Activated naive CD4-positive, alpha-beta T cell treated with anti-CD3 and anti-CD28 coated beads for 36 hours (primary cell): Measurements from ENCODE around the gene FLII. TPM values are rescaled to one million over a fixed set of nuclear protein-coding genes. Genes with fewer than 3 reads are reported as not detected.
A peak's percentile ranks its signal among the peaks of the same experiment; 100 is the strongest.

Experiments
- CTCF ChIA-PET: fragments of 350-600 bp; sonication (Branson Sonifier 250); formaldehyde crosslinking; loops from one replicate; lab custom pipeline; 2021; ENCODE audit warnings: antibody characterized with exemption; lab: Charles Lee
- DNase-seq: peaks from one replicate; pipeline ENCODE4 v3.0.0-alpha.2; 2020
- H3K27ac Mint-ChIP-seq: one replicate; pipeline ENCODE4 v1.8.0; 2021; ENCODE audit warnings: mild to moderate bottlenecking, mixed read lengths
- H3K27me3 Mint-ChIP-seq: one replicate; pipeline ENCODE4 v1.8.0; 2021; ENCODE audit warnings: low read depth, mixed read lengths
- H3K36me3 Mint-ChIP-seq: one replicate; pipeline ENCODE4 v1.8.0; 2021; ENCODE audit warnings: low read depth, mixed read lengths
- H3K4me1 Mint-ChIP-seq: one replicate; pipeline ENCODE4 v1.8.0; 2021; ENCODE audit warnings: low read depth, mixed read lengths
- H3K4me3 Mint-ChIP-seq: one replicate; pipeline ENCODE4 v1.8.0; 2021; ENCODE audit warnings: mild to moderate bottlenecking, moderate library complexity, mixed read lengths
- H3K9me3 Mint-ChIP-seq: one replicate; pipeline ENCODE4 v1.8.0; 2021; ENCODE audit warnings: mixed read lengths
- intact Hi-C: fragments of 100-400 bp; cut with micrococcal nuclease; formaldehyde crosslinking; loops from one replicate; pipeline ENCODE4 v1.15.1; 2023
- total RNA-seq, 2 experiments: library from RNA; stranded (reverse); gene quantifications; one replicate each; pipeline ENCODE4 v1.2.3, GENCODE V29; 2021

Gene FLII
- total RNA-seq, 2 experiments from 2014 or later = 326 to 328 TPM

DNA sequence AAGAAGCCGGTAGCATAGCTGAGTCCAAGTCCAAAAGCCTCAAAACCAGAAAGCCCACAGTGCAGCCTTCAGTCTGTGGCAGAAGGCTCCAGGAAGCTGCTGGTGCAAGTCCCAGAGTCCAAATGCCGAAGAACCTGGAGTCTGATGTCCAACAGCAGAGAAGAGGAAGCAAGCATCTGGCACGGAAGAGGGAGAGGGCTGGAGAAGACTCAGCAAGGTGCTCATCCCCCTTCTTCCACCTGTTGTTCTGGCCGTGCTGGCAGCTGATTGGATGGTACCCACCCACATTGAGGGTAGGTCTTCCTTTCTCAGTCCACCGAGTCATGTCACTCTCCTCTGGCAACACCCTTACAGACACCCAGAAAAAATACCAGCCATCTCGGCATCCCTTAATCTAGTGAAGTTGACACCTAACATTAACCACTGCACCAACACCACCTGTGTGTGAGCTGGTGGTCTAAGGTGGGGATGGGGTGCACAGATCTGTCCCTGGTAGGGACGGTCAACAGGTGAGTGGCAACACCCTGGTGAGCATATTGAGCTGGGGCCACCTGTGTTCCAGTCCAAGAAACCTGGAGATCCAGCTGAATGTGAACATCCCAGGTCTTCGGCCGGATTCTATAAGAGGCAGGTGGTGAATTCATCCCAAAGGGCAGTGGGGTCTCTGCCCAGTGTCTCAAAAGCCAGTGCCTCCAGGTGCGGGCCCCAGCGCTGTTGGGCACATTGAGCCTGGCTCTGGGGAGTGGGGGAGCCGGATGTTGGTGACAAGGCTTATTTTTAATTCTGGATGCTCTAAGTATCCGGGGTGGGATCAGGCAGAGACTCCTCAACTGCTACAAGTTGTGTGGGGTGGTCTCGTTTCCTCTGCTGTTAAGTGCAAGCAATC is 11.8 kb upstream of the FLII start:
- DNase-seq = no peak
- Mint-ChIP-seq H3K4me3 (no peak overlapping the region), H3K27me3 (no peaks in the 10 kb centered on the region), H3K4me1 (peaks cover 4% of the 10 kb centered on the region), H3K9me3 (no peaks in the 10 kb centered on the region), H3K36me3 (peaks cover 2% of the 10 kb centered on the region), H3K27ac (no peak overlapping the region)
- CTCF ChIA-PET = no interaction called here
- intact Hi-C loops = no loop called here

DNA sequence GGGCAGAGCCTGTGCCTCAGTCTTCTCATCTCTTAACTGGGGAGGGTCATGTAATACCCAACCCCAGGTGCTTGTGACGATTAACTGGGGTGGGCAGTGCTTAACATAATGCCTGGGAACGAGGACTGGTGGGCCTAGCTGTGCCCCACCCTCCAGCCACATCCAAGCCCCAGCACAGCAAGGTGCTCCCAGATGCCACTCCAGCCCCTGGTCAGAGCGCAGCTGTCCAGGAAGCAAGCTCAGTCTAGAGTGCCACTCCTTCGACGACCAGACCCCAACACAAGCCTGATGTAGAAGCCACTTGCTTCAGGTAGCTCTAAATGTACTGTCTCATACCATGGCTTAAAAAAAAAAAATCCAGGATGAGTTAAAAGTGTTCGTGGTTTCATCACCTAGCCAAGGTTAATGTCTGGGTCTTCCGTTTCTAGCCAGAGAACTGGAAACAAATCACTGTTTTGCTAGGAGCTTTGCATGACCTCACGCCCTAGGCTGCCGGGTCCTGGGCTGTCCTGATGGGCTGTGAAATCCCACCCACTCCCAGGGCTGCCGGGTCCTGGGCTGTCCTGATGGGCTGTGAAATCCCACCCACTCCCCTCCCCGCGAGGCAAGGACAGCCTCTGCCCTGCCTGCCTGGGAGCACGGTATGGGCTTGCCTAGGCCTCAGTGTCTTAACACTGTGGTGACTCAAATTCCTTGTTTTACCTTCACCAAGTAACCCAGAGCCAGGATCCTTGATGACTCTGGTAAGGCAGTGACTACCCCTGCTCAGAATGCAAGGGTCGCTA is 9.6 kb upstream of the FLII start:
- Mint-ChIP-seq H3K27ac (no peak overlapping the region), H3K9me3 (no peaks in the 10 kb centered on the region), H3K4me3 (no peak overlapping the region), H3K27me3 (no peaks in the 10 kb centered on the region), H3K36me3 (peaks cover 2% of the 10 kb centered on the region), H3K4me1 (peaks cover 4% of the 10 kb centered on the region)
- no peak for DNase-seq
- CTCF ChIA-PET = no interaction called here
- intact Hi-C loops = loop anchor here (10.0 kb wide), 1 partner anchor 313 kb away; no protein-coding TSS in a partner anchor

DNA sequence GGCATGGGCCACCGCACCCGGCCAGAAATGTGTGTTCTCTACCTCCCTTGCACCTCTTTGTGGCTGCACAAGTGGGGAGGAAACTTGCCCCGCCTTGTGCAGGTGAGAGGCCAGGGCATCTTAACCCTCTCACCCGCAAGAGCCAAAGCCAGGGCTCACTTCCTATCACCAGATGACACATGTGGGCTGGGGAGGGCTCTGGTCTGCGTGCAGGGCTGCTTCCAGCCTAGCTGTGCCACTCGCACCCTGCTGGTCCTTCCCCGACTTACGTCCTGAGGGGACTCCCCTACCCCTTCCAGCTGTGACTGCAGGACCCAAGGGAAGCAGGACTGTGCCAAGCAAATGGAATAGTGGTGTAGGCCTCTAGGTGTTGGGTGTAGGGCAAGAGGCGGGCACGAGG is 8.8 kb upstream of the FLII start:
- no peak overlapping the region for H3K27ac Mint-ChIP-seq
- peaks cover 4% of the 10 kb centered on the region for H3K4me1 Mint-ChIP-seq
- DNase-seq = no peak
- CTCF ChIA-PET = no interaction called here
- H3K4me3 Mint-ChIP-seq = no peak overlapping the region
- H3K27me3 Mint-ChIP-seq = no peaks in the 10 kb centered on the region
- no peaks in the 10 kb centered on the region for H3K9me3 Mint-ChIP-seq
- no peaks in the 10 kb centered on the region for H3K36me3 Mint-ChIP-seq
- intact Hi-C loops = loop anchor here (10.0 kb wide), 1 partner anchor 313 kb away; no protein-coding TSS in a partner anchor

DNA sequence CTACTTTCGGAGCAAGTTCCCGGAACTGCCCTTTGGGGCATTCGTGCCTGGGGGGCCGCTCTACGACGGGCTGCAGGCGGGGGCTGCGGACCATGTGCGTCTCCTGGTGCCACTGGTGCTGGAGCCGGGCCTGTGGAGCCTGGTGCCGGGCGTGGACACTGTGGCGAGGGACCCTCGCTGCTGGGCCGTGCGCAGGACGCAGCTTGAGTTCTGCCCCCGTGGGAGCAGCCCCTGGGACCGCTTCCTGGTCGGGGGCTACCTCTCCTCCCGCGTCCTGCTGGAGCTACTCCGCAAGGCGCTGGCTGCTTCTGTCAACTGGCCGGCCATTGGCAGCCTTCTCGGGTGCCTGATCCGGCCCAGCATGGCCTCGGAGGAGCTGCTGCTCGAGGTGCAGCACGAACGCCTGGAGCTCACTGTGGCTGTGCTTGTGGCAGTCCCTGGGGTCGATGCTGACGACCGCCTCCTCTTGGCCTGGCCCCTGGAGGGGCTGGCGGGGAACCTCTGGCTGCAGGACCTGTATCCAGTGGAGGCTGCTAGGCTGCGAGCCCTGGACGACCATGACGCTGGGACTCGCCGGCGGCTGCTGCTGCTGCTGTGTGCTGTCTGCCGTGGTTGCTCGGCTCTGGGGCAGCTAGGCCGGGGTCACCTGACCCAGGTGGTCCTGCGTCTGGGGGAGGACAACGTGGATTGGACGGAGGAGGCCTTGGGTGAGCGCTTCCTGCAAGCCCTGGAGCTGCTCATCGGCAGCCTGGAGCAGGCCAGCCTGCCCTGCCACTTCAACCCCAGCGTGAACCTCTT is 5.5 kb upstream of the FLII start:
- Mint-ChIP-seq H3K27me3 (no peaks in the 10 kb centered on the region), H3K9me3 (no peaks in the 10 kb centered on the region)

DNA sequence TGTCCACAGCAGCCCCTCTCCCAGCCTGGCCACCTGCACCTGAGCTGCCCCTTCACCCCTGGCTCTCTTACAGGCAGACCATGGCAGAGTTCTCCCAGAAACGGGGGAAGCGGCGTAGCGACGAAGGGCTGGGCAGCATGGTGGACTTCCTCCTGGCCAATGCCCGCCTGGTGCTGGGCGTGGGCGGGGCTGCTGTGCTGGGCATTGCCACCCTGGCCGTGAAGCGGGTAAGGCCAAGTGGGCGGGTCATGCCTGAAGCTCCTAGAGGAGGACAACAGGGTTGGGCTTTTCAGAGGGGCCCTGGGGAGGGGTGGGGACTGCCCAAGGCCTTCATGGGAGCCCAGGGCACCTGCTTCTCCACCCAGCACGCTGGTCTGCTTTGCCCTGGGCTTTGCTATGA is 4.1 kb upstream of the FLII start:
- peaks cover 24% of the 10 kb centered on the region for H3K4me1 Mint-ChIP-seq
- H3K9me3 Mint-ChIP-seq = no peaks in the 10 kb centered on the region
- no peak overlapping the region for H3K27ac Mint-ChIP-seq
- no peaks in the 10 kb centered on the region for H3K36me3 Mint-ChIP-seq
- intact Hi-C loops = loop anchor here (10.0 kb wide), 1 partner anchor 308 kb away; no protein-coding TSS in a partner anchor
- no peak for DNase-seq
- CTCF ChIA-PET = interaction anchor here (1.1 kb wide), 1 partner anchor 45 kb away, joined by 3 read pairs; no protein-coding TSS in a partner anchor
- H3K27me3 Mint-ChIP-seq = no peaks in the 10 kb centered on the region
- no peak overlapping the region for H3K4me3 Mint-ChIP-seq

More for the DNA sequence above, 5.5 kb upstream of the FLII start:
- no peak for DNase-seq
- CTCF ChIA-PET = interaction anchor here (1.0 to 1.1 kb wide), 2 partner anchors 16 to 46 kb away, joined by 3 read pairs; no protein-coding TSS in a partner anchor
- Mint-ChIP-seq H3K4me1 (peaks cover 19% of the 10 kb centered on the region), H3K4me3 (no peak overlapping the region), H3K36me3 (no peaks in the 10 kb centered on the region), H3K27ac (no peak overlapping the region)
- intact Hi-C loops = loop anchor here (10.0 kb wide), 1 partner anchor 309 kb away; no protein-coding TSS in a partner anchor

DNA sequence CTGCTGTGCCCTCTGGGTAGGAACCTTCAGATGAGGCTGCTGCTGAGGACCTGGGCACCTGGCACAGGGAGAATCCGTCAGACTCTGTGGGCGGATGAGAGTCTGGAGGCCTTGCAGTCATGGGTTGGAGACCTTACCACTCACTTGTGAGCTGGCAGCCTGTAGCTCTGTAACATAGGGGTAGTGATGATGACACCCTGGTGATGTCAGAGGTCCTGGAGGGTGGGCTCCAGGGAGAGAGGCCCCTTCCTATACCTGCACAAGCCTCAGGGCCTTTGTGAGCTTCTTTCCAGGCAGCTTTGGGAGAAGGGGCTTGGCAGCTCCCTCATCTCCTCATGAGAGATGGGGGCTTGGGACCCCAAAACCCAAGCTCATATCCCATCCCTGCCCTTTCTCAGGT is 3.6 kb upstream of the FLII start:
- Mint-ChIP-seq H3K36me3 (peaks cover 1% of the 10 kb centered on the region), H3K4me1 (peaks cover 28% of the 10 kb centered on the region), H3K27me3 (no peaks in the 10 kb centered on the region), H3K4me3 (no peak overlapping the region), H3K9me3 (no peaks in the 10 kb centered on the region), H3K27ac (no peak overlapping the region)
- DNase-seq = no peak
- intact Hi-C loops = loop anchor here (10.0 kb wide), 1 partner anchor 307 kb away; no protein-coding TSS in a partner anchor
- CTCF ChIA-PET = no interaction called here

DNA sequence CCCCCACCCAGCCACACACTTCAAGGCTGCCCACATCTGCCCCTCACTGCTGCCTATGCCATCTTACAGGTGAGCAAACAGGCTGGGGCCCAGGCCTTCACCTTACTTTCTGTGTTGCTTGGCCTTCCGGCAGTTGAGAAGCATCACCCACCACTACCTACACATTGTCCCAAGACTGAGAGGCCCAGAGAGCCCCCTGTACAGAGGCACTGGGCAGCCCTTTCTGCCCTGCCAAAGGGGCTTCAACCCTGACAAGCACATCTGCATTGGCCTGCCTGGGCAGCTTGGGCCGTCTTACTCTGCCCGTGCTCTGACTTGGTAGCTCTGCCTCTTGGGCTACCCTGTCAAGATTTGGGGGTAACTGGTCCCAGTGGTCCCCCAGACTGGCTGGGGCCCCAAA is 3.1 kb upstream of the FLII start:
- no peak for DNase-seq
- H3K27ac Mint-ChIP-seq = no peak overlapping the region
- H3K9me3 Mint-ChIP-seq = no peaks in the 10 kb centered on the region
- peak overlapping the region; percentile 78 for H3K4me3 Mint-ChIP-seq
- no peaks in the 10 kb centered on the region for H3K27me3 Mint-ChIP-seq
- peaks cover 30% of the 10 kb centered on the region for H3K4me1 Mint-ChIP-seq
- intact Hi-C loops = loop anchor here (2.0 to 10.0 kb wide), 3 partner anchors 101 to 307 kb away; partner anchors contain the start of genes DRC3, SHMT1 and TOM1L2
- CTCF ChIA-PET = interaction anchor here (0.8 kb wide), 1 partner anchor 364 kb away, joined by 5 read pairs; no protein-coding TSS in a partner anchor
- peaks cover 2% of the 10 kb centered on the region for H3K36me3 Mint-ChIP-seq

DNA sequence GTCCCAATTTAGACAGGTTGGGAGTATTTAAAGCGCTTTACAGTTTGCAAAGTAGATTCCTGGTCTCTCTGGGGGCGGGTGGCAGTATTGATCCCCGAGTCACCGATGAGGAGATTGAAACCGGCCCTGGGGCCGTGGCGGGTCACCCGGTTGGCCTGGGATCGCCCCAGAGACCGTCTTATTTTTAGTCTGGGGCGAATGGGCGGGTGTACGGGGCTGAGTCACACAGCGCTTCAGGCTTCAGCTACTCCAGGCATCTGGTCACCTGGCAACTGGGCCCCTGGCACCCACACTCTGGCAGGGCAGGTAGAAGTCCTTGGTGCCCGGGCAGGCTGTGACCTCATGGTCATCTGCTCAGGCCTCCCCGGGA is 2.6 kb upstream of the FLII start:
- CTCF ChIA-PET = interaction anchor here (0.6 to 0.8 kb wide), 2 partner anchors 53 to 365 kb away, joined by 3 to 5 read pairs; partner anchors contain the start of gene TOP3A
- DNase-seq = peak; percentile 59
- intact Hi-C loops = loop anchor here (2.0 to 10.0 kb wide), 3 partner anchors 102 to 306 kb away; partner anchors contain the start of genes DRC3, SHMT1 and TOM1L2
- Mint-ChIP-seq H3K27ac (peak overlapping the region; percentile 73), H3K4me3 (peak overlapping the region; percentile 78), H3K4me1 (peaks cover 28% of the 10 kb centered on the region), H3K27me3 (no peaks in the 10 kb centered on the region), H3K36me3 (peaks cover 2% of the 10 kb centered on the region), H3K9me3 (no peaks in the 10 kb centered on the region)

DNA sequence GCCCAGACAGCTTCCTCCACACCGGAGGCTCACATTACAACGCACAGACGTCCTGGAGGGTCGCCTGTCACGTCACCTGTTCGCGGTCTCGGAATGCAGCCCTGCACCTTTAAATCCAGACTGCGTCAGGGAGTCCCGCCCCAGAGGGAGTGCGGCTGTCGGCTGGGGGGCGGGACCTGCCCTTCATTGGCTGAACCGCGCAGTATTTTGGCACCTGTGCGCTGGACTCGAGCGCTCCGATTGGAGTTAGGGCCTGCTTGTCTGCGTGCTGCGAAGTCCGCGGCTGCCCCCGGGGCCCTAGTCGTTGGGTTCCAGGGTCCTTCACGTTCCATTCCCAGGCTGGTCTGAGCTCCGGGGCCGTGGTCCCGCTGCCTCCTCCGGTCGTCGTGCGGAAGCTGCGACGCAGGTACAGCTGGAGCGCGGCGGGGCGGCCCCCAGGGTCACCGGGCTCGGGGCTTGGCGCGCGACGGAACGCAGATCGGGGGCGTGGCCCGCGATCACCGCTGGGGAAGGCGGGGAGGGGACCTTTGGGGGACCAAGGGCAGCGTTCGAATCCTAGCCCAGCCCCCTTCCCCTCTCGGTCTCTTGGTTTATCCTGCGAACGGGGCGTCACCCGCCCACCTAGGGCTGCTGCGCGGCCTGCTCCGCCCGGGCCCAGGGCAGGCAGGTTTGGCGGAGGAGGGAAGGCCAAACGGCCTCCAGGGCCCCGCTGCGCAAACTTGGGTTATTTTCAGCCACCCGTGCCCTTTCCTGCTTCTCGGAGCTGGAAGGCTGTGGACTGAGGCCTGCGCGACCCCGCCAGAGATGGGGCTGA is 2.0 kb upstream of the FLII start, which contains the start of gene MIEF2:
Gene MIEF2 (plus strand): TSS at position 331 of the 814 bp plus-strand sequence. CDS start 2,059 bp downstream, outside the sequence.
- CTCF ChIA-PET = interaction anchor here (0.6 to 1.1 kb wide), 3 partner anchors 42 to 365 kb away, joined by 3 to 5 read pairs (median 5); partner anchors contain the start of gene TOP3A
- Mint-ChIP-seq H3K27ac (peak within 1 kb of the TSS; percentile 73), H3K9me3 (no peaks in the 10 kb centered on the region), H3K4me1 (peaks cover 30% of the 10 kb centered on the region), H3K36me3 (peaks cover 2% of the 10 kb centered on the region), H3K4me3 (peak within 1 kb of the TSS; percentile 78), H3K27me3 (no peaks in the 10 kb centered on the region)
- intact Hi-C loops = loop anchor here (1.0 to 10.0 kb wide), 5 partner anchors 55 to 306 kb away; partner anchors contain the start of genes ALKBH5, DRC3, SHMT1 and SMCR8
- DNase-seq = peak; percentile 95

DNA sequence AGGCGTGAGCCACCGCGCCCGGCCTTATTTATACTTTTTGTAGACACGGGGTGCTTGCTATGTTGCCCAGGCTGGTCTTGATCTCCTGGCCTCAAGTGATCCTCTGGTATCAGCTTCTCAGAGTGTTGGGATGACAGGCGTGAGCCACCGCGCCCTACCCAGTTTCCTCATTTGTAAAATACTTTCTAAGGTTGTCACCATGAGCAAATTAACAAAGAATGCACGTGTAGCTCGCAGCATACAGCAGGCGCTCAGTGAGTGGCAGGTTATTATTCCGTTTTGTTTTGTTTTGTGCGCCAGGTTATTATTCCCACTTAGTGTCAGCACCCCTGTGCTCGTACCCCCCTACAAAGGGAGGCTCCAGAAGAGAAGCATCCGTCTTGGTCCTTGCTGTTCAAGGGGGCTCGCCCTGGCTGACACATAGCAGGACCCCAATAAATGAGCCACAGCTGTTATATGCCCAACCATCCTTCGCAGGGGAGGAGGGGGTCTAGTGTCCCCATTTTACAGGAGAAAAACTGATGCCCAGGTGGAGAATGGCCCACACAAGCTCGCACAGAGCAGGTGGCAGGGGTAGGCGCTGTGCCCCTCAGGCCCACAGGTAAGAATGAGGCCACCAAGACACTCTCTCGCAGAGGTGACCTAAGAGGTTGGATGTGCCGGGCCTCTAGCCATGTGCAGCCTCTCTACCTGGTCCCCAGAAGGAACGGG is 1.2 kb upstream of the FLII start:
- Mint-ChIP-seq H3K36me3 (peaks cover 2% of the 10 kb centered on the region), H3K4me3 (peak overlapping the region; percentile 78), H3K4me1 (peaks cover 30% of the 10 kb centered on the region), H3K9me3 (no peaks in the 10 kb centered on the region), H3K27me3 (no peaks in the 10 kb centered on the region), H3K27ac (peak overlapping the region; percentile 30)
- intact Hi-C loops = loop anchor here (1.0 to 10.0 kb wide), 6 partner anchors 43 to 305 kb away; partner anchors contain the start of genes ALKBH5, DRC3, SHMT1 and SMCR8
- no peak for DNase-seq
- CTCF ChIA-PET = interaction anchor here (1.1 to 1.2 kb wide), 2 partner anchors 11 to 41 kb away, joined by 4 to 5 read pairs; no protein-coding TSS in a partner anchor
